Measurements from ENCODE around the gene VTI1A. TPM values are rescaled to one million over a fixed set of nuclear protein-coding genes. Genes with fewer than 3 reads are reported as not detected.

Gene VTI1A
- total and polyA plus RNA-seq, 2 of the 13 experiments (the other 11 are each of a cell fraction or from before 2014, with no cell fraction given), result 11.7 to 32.7 TPM

DNA sequence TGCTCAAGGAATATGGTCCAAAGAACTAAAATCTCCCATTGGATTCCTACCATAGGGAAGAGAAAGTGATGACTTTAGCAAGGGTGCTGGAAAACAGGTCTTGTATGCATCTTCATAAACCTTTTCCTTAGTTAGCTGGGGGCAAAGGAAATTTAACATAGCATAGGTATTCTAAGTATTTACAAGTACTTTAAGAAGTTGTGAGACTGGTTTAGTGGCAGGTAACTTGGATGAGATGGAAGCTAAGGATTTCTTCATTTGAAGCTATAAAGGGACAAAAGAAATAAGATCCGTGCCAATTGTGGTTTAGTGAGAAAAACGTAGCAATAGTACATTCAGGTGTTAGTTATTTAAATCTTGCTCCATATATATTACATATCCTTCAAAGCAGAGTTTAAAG, 319.6 kb downstream of the VTI1A start:
- no peak overlapping the region for H3K9ac ChIP-seq (ENCODE audit: insufficient read depth, low read depth, low read length)
- no peak for TF ChIP-seq ZNF563 (CRISPR knock-in tag; IDR thresholded peaks at IDR 0.05)
- no peak for TF ChIP-seq ATF7 (IDR thresholded peaks at IDR 0.05)
- no peak for TF ChIP-seq ATF7 (CRISPR knock-in tag; IDR thresholded peaks at IDR 0.05)
- TF ChIP-seq ZNF121 (CRISPR knock-in tag; IDR thresholded peaks at IDR 0.05), result no peak
- TF ChIP-seq GZF1 (CRISPR knock-in tag; IDR thresholded peaks at IDR 0.05), result no peak
- TF ChIP-seq FOXK2 (IDR thresholded peaks at IDR 0.05), result no peak
- no peaks in the 10 kb centered on the region for H3K9me3 ChIP-seq (ENCODE audit: low read length)
- no peaks in the 10 kb centered on the region for H3K27me3 ChIP-seq (ENCODE audit: control insufficient read depth in 1 of 2, insufficient read depth in 2 of 2, low read length in 2 of 2)
- ChIA-PET POLR2A (no interaction called here), CTCF (ENCODE audit: low intra/inter-chr PET ratio, low total read pairs) (no interaction called here)
- DNase-seq (ENCODE audit: low spot score), result no peak
- no peak overlapping the region for H3K27ac ChIP-seq (ENCODE audit: extremely low read length, insufficient read depth, low read length)
- no peak overlapping the region for H3K4me2 ChIP-seq (ENCODE audit: low read depth, low read length)
- no peaks in the 10 kb centered on the region for H4K20me1 ChIP-seq (ENCODE audit: insufficient read depth, low read length)
- intact Hi-C loops (cut with micrococcal nuclease; ENCODE audit: unreplicated experiment) (no loop called here), in situ Hi-C loops (cut with HindIII; ENCODE audit: extremely low pct_ligation_motif_present, low pct_unique_long_range_greater_than_20kb) (no loop called here)
- no peak for FAIRE-seq
- peaks cover 6% of the 10 kb centered on the region; the same call in 1 of the 2 replicates for H3K4me1 ChIP-seq (ENCODE audit: insufficient read depth, low read length)
- no peak overlapping the region for H3K4me3 ChIP-seq (replicated peaks in 1 of 3; ENCODE audit: insufficient read depth in 1 of 3, low read depth in 2 of 3, low read length in 3 of 3)
- no peaks in the 10 kb centered on the region for H3K79me2 ChIP-seq (ENCODE audit: insufficient read depth, low read length)
- H3K36me3 ChIP-seq (replicated peaks in 1 of 2; ENCODE audit: control insufficient read depth in 1 of 2, insufficient read depth in 2 of 2, low read length in 2 of 2), result no peaks in the 10 kb centered on the region
- BruUV-seq (replicated peaks), result no TSS peak
- no peak for ATAC-seq
- WGBS (ENCODE audit: low lambda C conversion rate), result 98% methylated on average over 2 of the region's 2 CpGs
- no peak overlapping the region for H2AFZ ChIP-seq (ENCODE audit: low read length)

DNA sequence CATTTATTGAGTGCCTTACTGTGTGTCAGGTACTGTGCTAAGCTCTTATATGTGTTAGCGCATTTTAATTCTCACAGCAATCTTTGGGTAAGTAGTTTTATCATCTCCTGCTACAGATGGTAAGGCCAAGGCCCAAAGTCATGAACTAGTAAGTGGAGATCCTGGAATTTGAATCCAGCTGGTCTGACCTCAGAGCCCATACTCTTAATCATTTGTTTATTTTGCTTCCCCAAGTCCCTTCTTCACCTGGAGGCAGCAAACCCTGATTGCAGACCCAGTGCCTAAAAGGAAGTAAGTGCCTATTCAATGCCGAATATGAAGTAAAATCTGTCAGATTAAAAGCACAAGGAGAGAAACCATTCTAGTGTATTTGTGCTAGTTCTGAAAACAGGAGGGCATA, 320.1 kb downstream of the VTI1A start:
- no peak overlapping the region for H3K27ac ChIP-seq (ENCODE audit: extremely low read length, insufficient read depth, low read length)
- BruUV-seq (replicated peaks), result no TSS peak
- no peaks in the 10 kb centered on the region for H3K36me3 ChIP-seq (replicated peaks in 1 of 2; ENCODE audit: control insufficient read depth in 1 of 2, insufficient read depth in 2 of 2, low read length in 2 of 2)
- H3K4me2 ChIP-seq (ENCODE audit: low read depth, low read length), result no peak overlapping the region
- H3K4me3 ChIP-seq (replicated peaks in 1 of 3; ENCODE audit: insufficient read depth in 1 of 3, low read depth in 2 of 3, low read length in 3 of 3), result no peak overlapping the region
- FAIRE-seq, result no peak
- H3K4me1 ChIP-seq (ENCODE audit: insufficient read depth, low read length), result 0 out of 2 replicates have a peak, but pooled peaks cover 5% of the 10 kb centered on the region
- CTCF ChIA-PET (ENCODE audit: low intra/inter-chr PET ratio, low total read pairs), result no interaction called here
- intact Hi-C loops (cut with micrococcal nuclease; ENCODE audit: unreplicated experiment), result no loop called here
- no peak overlapping the region for H3K9ac ChIP-seq (ENCODE audit: insufficient read depth, low read depth, low read length)
- H2AFZ ChIP-seq (ENCODE audit: low read length), result no peak overlapping the region
- no peaks in the 10 kb centered on the region for H3K79me2 ChIP-seq (ENCODE audit: insufficient read depth, low read length)
- in situ Hi-C loops (cut with HindIII; ENCODE audit: extremely low pct_ligation_motif_present, low pct_unique_long_range_greater_than_20kb), result no loop called here
- H3K9me3 ChIP-seq (ENCODE audit: low read length), result no peaks in the 10 kb centered on the region
- no peaks in the 10 kb centered on the region for H4K20me1 ChIP-seq (ENCODE audit: insufficient read depth, low read length)
- WGBS (ENCODE audit: low lambda C conversion rate), result 95% methylated on average over 2 of the region's 2 CpGs
- DNase-seq (ENCODE audit: low spot score), result no peak
- ATAC-seq, result no peak
- POLR2A ChIA-PET, result no interaction called here
- H3K27me3 ChIP-seq (ENCODE audit: control insufficient read depth in 1 of 2, insufficient read depth in 2 of 2, low read length in 2 of 2), result no peaks in the 10 kb centered on the region
- TF ChIP-seq PITX1 (CRISPR knock-in tag; IDR thresholded peaks at IDR 0.05) (no peak), NR3C1 (CRISPR knock-in tag; IDR thresholded peaks at IDR 0.05) (no peak), ZNF724P (CRISPR knock-in tag; IDR thresholded peaks at IDR 0.05; ENCODE audit: borderline replicate concordance) (no peak), ZNF557 (CRISPR knock-in tag; IDR thresholded peaks at IDR 0.05) (no peak), ZNF292 (CRISPR knock-in tag; IDR thresholded peaks at IDR 0.05; ENCODE audit: borderline replicate concordance, low read depth) (no peak)
- TF ChIP-seq, protein P1, sequence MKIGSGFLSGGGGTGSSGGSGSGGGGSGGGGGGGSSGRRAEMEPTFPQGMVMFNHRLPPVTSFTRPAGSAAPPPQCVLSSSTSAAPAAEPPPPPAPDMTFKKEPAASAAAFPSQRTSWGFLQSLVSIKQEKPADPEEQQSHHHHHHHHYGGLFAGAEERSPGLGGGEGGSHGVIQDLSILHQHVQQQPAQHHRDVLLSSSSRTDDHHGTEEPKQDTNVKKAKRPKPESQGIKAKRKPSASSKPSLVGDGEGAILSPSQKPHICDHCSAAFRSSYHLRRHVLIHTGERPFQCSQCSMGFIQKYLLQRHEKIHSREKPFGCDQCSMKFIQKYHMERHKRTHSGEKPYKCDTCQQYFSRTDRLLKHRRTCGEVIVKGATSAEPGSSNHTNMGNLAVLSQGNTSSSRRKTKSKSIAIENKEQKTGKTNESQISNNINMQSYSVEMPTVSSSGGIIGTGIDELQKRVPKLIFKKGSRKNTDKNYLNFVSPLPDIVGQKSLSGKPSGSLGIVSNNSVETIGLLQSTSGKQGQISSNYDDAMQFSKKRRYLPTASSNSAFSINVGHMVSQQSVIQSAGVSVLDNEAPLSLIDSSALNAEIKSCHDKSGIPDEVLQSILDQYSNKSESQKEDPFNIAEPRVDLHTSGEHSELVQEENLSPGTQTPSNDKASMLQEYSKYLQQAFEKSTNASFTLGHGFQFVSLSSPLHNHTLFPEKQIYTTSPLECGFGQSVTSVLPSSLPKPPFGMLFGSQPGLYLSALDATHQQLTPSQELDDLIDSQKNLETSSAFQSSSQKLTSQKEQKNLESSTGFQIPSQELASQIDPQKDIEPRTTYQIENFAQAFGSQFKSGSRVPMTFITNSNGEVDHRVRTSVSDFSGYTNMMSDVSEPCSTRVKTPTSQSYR (CRISPR knock-in tag; IDR thresholded peaks at IDR 0.05; ENCODE audit: borderline replicate concordance), result no peak
- TF ChIP-seq, protein P2, sequence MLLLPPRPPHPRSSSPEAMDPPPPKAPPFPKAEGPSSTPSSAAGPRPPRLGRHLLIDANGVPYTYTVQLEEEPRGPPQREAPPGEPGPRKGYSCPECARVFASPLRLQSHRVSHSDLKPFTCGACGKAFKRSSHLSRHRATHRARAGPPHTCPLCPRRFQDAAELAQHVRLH (CRISPR knock-in tag; IDR thresholded peaks at IDR 0.05; ENCODE audit: borderline replicate concordance, low read depth), result no peak
- TF ChIP-seq, protein P3, sequence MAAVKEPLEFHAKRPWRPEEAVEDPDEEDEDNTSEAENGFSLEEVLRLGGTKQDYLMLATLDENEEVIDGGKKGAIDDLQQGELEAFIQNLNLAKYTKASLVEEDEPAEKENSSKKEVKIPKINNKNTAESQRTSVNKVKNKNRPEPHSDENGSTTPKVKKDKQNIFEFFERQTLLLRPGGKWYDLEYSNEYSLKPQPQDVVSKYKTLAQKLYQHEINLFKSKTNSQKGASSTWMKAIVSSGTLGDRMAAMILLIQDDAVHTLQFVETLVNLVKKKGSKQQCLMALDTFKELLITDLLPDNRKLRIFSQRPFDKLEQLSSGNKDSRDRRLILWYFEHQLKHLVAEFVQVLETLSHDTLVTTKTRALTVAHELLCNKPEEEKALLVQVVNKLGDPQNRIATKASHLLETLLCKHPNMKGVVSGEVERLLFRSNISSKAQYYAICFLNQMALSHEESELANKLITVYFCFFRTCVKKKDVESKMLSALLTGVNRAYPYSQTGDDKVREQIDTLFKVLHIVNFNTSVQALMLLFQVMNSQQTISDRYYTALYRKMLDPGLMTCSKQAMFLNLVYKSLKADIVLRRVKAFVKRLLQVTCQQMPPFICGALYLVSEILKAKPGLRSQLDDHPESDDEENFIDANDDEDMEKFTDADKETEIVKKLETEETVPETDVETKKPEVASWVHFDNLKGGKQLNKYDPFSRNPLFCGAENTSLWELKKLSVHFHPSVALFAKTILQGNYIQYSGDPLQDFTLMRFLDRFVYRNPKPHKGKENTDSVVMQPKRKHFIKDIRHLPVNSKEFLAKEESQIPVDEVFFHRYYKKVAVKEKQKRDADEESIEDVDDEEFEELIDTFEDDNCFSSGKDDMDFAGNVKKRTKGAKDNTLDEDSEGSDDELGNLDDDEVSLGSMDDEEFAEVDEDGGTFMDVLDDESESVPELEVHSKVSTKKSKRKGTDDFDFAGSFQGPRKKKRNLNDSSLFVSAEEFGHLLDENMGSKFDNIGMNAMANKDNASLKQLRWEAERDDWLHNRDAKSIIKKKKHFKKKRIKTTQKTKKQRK (IDR thresholded peaks at IDR 0.05; ENCODE audit: low read length), result no peak

All from HepG2 (cell line).